ENCODE results near the gene WNT4.

- TF ChIP-seq, protein P1, sequence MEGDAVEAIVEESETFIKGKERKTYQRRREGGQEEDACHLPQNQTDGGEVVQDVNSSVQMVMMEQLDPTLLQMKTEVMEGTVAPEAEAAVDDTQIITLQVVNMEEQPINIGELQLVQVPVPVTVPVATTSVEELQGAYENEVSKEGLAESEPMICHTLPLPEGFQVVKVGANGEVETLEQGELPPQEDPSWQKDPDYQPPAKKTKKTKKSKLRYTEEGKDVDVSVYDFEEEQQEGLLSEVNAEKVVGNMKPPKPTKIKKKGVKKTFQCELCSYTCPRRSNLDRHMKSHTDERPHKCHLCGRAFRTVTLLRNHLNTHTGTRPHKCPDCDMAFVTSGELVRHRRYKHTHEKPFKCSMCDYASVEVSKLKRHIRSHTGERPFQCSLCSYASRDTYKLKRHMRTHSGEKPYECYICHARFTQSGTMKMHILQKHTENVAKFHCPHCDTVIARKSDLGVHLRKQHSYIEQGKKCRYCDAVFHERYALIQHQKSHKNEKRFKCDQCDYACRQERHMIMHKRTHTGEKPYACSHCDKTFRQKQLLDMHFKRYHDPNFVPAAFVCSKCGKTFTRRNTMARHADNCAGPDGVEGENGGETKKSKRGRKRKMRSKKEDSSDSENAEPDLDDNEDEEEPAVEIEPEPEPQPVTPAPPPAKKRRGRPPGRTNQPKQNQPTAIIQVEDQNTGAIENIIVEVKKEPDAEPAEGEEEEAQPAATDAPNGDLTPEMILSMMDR (IDR thresholded peaks at IDR 0.05), result no peak
- TF ChIP-seq POLR2A (IDR thresholded peaks at IDR 0.05), result no peak
These were observed 14.6 kb upstream of the WNT4 start for GRCh38 chr1:22157359-22157966.

All from Peyer's patch (tissue), 4 donors.